H1 (cell line): ENCODE data around the gene ADAM22. TPM values are rescaled to one million over a fixed set of nuclear protein-coding genes. Genes with fewer than 3 reads are reported as not detected.

Source experiments
- CTCF ChIA-PET: fragments of 300-600 bp; sonication (Branson Sonifier 250); formaldehyde crosslinking; loops from one replicate; lab custom pipeline; 2021; ENCODE audit not compliant: partially characterized antibody; lab: Charles Lee
- POLR2A ChIA-PET: fragments of 300-600 bp; sonication (Branson Sonifier 250); formaldehyde crosslinking; loops from one replicate; lab custom pipeline; 2021; ENCODE audit warnings: inconsistent platforms; ENCODE audit not compliant: partially characterized antibody; lab: Charles Lee
- DNase-seq, 2 experiments: peaks; one replicate each; pipeline versions ENCODE4 v3.0.0 to v3.0.0-alpha.2; 2010 to 2022; ENCODE audit warnings: low spot score in 2 of 2, low read depth in 1 of 2, mixed read lengths in 1 of 2
- FAIRE-seq: peaks from 2 replicates; lab custom pipeline; 2011; peaks lifted over from hg19 to GRCh38; lab: Jason Lieb, UNC
- H2AFZ ChIP-seq: 2 replicates; pipeline ENCODE4 v1.8.1; 2012; ENCODE audit warnings: low read length, inconsistent platforms
- H2AK5ac ChIP-seq: 2 replicates; pipeline ENCODE4 v1.6.1; 2013; ENCODE audit warnings: low read depth, low read length
- H2BK120ac ChIP-seq: replicated peaks from 2 replicates; pipeline ENCODE3; 2013; ENCODE audit warnings: low read depth, low read length, inconsistent platforms
- H2BK12ac ChIP-seq: 2 replicates; pipeline ENCODE4 v1.6.1; 2013; ENCODE audit warnings: low read depth, low read length
- H2BK15ac ChIP-seq: 2 replicates; pipeline ENCODE4 v1.6.1; 2013; ENCODE audit warnings: low read length
- H2BK20ac ChIP-seq: 2 replicates; pipeline ENCODE4 v1.6.1; 2013; ENCODE audit warnings: low read length
- H2BK5ac ChIP-seq: 2 replicates; pipeline ENCODE4 v1.6.1; 2013; ENCODE audit warnings: low read depth, low read length
- H3K14ac ChIP-seq: 2 replicates; pipeline ENCODE4 v1.6.1; 2013; ENCODE audit warnings: inconsistent platforms; ENCODE audit not compliant: insufficient read length
- H3K18ac ChIP-seq: 2 replicates; pipeline ENCODE4 v1.6.1; 2013; ENCODE audit warnings: low read length; ENCODE audit errors: extremely low read depth
- H3K23ac ChIP-seq: 2 replicates; pipeline ENCODE4 v1.6.1; 2013; ENCODE audit warnings: inconsistent platforms; ENCODE audit not compliant: insufficient read length
- H3K23me2 ChIP-seq: 2 replicates; pipeline ENCODE4 v1.6.1; 2013; ENCODE audit warnings: low read depth, low read length
- H3K27ac ChIP-seq: 2 replicates; pipeline ENCODE4 v1.6.1; 2011; ENCODE audit warnings: low read depth, low read length, inconsistent platforms
- H3K27me3 ChIP-seq, 4 experiments: replicated peaks in 1 of 4; 1 replicate in 1 of 4; 2 replicates in 3 of 4; pipeline versions ENCODE4 v1.6.1 to v1.8.1; 2011 to 2013; ENCODE audit warnings: low read length in 3 of 4, mild to moderate bottlenecking in 3 of 4, inconsistent platforms in 2 of 4, mixed read lengths in 2 of 4, moderate library complexity in 1 of 4; ENCODE audit not compliant: control insufficient read depth in 3 of 4, insufficient read depth in 3 of 4; ENCODE audit errors: extremely low read depth in 1 of 4
- H3K36me3 ChIP-seq, 4 experiments: 2 replicates each; pipeline versions ENCODE4 v1.6.1 to v1.8.1; 2011 to 2013; ENCODE audit warnings: mild to moderate bottlenecking in 4 of 4, low read length in 3 of 4, moderate library complexity in 2 of 4, control low read depth in 1 of 4, inconsistent platforms in 1 of 4; ENCODE audit not compliant: insufficient read depth in 4 of 4, control insufficient read depth in 2 of 4
- H3K4ac ChIP-seq: replicated peaks from 2 replicates; pipeline ENCODE3; 2013; ENCODE audit warnings: low read length, low read depth, mixed read lengths, inconsistent platforms; ENCODE audit not compliant: insufficient read length
- H3K4me1 ChIP-seq, 4 experiments: replicated peaks in 1 of 4; 1 replicate in 1 of 4; 2 replicates in 3 of 4; pipeline versions ENCODE4 v1.6.1 to v1.8.1; 2011 to 2013; ENCODE audit warnings: low read length in 3 of 4, inconsistent platforms in 2 of 4, mixed read lengths in 1 of 4; ENCODE audit not compliant: insufficient read depth in 4 of 4, control insufficient read depth in 3 of 4
- H3K4me2 ChIP-seq, 2 experiments: 2 replicates each; pipeline versions ENCODE4 v1.6.1 to v1.8.1; 2011 to 2013; ENCODE audit warnings: low read depth in 2 of 2, low read length in 2 of 2, control low read depth in 1 of 2, inconsistent platforms in 1 of 2, mild to moderate bottlenecking in 1 of 2; ENCODE audit not compliant: insufficient read depth in 1 of 2
- H3K4me3 ChIP-seq, 4 experiments: fragments of 200-600, 300-600 bp in 1 of 4; sonication (generic), shearing (Covaris generic), sonication (Bioruptor Twin) in 1 of 4; 2 replicates each; pipeline versions ENCODE4 v1.5.1 to v1.8.1; 2011 to 2016; ENCODE audit warnings: low read length in 4 of 4, low read depth in 3 of 4, control low read depth in 2 of 4, inconsistent platforms in 2 of 4, mild to moderate bottlenecking in 2 of 4, mixed read lengths in 1 of 4, moderate library complexity in 1 of 4; ENCODE audit not compliant: insufficient read depth in 2 of 4; ENCODE audit errors: extremely low read depth in 1 of 4
- H3K56ac ChIP-seq: replicated peaks from 2 replicates; pipeline ENCODE3; 2013; ENCODE audit warnings: low read depth, mild to moderate bottlenecking, mixed read lengths, low read length, inconsistent platforms; ENCODE audit not compliant: insufficient read length
- H3K79me1 ChIP-seq: 2 replicates; pipeline ENCODE4 v1.6.1; 2013; ENCODE audit warnings: low read depth, low read length, control low read depth
- H3K79me2 ChIP-seq, 2 experiments: 2 replicates each; pipeline versions ENCODE4 v1.6.1 to v1.8.1; 2012 to 2013; ENCODE audit warnings: low read length in 2 of 2, mild to moderate bottlenecking in 2 of 2, inconsistent platforms in 1 of 2; ENCODE audit not compliant: insufficient read depth in 2 of 2, control insufficient read depth in 1 of 2
- H3K9ac ChIP-seq, 4 experiments: replicated peaks in 1 of 4; 1 replicate in 1 of 4; 2 replicates in 3 of 4; pipeline versions ENCODE4 v1.6.1 to v1.8.1; 2011 to 2013; ENCODE audit warnings: low read depth in 3 of 4, low read length in 3 of 4, control low read depth in 2 of 4, mild to moderate bottlenecking in 2 of 4, moderate library complexity in 2 of 4, inconsistent platforms in 1 of 4; ENCODE audit errors: extremely low read depth in 1 of 4
- H3K9me3 ChIP-seq, 2 experiments: 2 replicates each; pipeline versions ENCODE4 v1.6.1 to v1.8.1; 2012 to 2013; ENCODE audit warnings: mild to moderate bottlenecking in 2 of 2, moderate library complexity in 2 of 2, control low read depth in 1 of 2, inconsistent platforms in 1 of 2, low read depth in 1 of 2, low read length in 1 of 2, mixed read lengths in 1 of 2; ENCODE audit not compliant: insufficient read depth in 2 of 2
- H4K20me1 ChIP-seq, 2 experiments: replicated peaks in 1 of 2; 2 replicates each; pipeline versions ENCODE3 to v1.8.1; 2011 to 2013; ENCODE audit warnings: inconsistent platforms in 2 of 2, low read length in 2 of 2, mild to moderate bottlenecking in 1 of 2; ENCODE audit not compliant: insufficient read depth in 2 of 2, control insufficient read depth in 1 of 2
- H4K5ac ChIP-seq: 2 replicates; pipeline ENCODE4 v1.6.1; 2013; ENCODE audit warnings: low read length, low read depth, mixed read lengths, inconsistent platforms; ENCODE audit not compliant: insufficient read length
- H4K8ac ChIP-seq: 2 replicates; pipeline ENCODE4 v1.8.0; 2013; ENCODE audit warnings: mild to moderate bottlenecking, moderate library complexity, low read length, inconsistent platforms; ENCODE audit not compliant: insufficient read depth; ENCODE audit errors: extremely low read depth
- H4K91ac ChIP-seq: replicated peaks from 2 replicates; pipeline ENCODE3; 2013; ENCODE audit warnings: low read length, mixed read lengths, inconsistent platforms; ENCODE audit not compliant: insufficient read length
- ATF3 ChIP-seq: IDR thresholded peaks from 2 replicates; pipeline ENCODE4 v1.6.1; 2011; ENCODE audit warnings: low read depth, mild to moderate bottlenecking, low read length; ENCODE audit not compliant: insufficient read depth
- BRCA1 ChIP-seq: IDR thresholded peaks from 2 replicates; pipeline ENCODE4 v1.6.1; 2012; ENCODE audit warnings: low read depth, low read length, improper control_type of control experiment
- CEBPB ChIP-seq: IDR thresholded peaks from 2 replicates; pipeline ENCODE4 v1.6.1; 2012; ENCODE audit warnings: low read depth, low read length
- CREB1 ChIP-seq: IDR thresholded peaks from 2 replicates; pipeline ENCODE4 v1.6.1; 2012; ENCODE audit warnings: inconsistent platforms
- EGR1 ChIP-seq: IDR thresholded peaks from 2 replicates; pipeline ENCODE4 v1.6.1; 2011; ENCODE audit warnings: low read depth, low read length, borderline replicate concordance
- GABPA ChIP-seq: IDR thresholded peaks from 2 replicates; pipeline ENCODE4 v1.6.1; 2011; ENCODE audit warnings: mild to moderate bottlenecking, low read length, moderate library complexity, borderline replicate concordance; ENCODE audit not compliant: insufficient read depth
- JUND ChIP-seq: IDR thresholded peaks from 2 replicates; pipeline ENCODE4 v1.6.1; 2011; ENCODE audit warnings: mild to moderate bottlenecking, improper control_type of control experiment, low read length
- KDM1A ChIP-seq: fragments of 200-600, 300-600 bp; sonication (generic); IDR thresholded peaks from 2 replicates; pipeline ENCODE4 v1.7.1; 2016; ENCODE audit warnings: mild to moderate bottlenecking, low read length, borderline replicate concordance
- MAX ChIP-seq: IDR thresholded peaks from 2 replicates; pipeline ENCODE4 v1.6.1; 2012; ENCODE audit warnings: inconsistent platforms
- POLR2A ChIP-seq, 2 experiments: IDR thresholded peaks; 1 replicate in 1 of 2; 2 replicates in 1 of 2; pipeline ENCODE4 v1.6.1; 2011; ENCODE audit warnings: low read depth in 2 of 2, low read length in 2 of 2, mild to moderate bottlenecking in 2 of 2; ENCODE audit errors: control extremely low read depth in 1 of 2
- RBBP5 ChIP-seq: IDR thresholded peaks from 2 replicates; pipeline ENCODE4 v1.7.1; 2012; ENCODE audit warnings: low read depth, mild to moderate bottlenecking, inconsistent platforms, low read length, moderate library complexity, borderline replicate concordance
- TBP ChIP-seq: IDR thresholded peaks from 2 replicates; pipeline ENCODE4 v1.6.1; 2011; ENCODE audit warnings: low read depth, low read length, improper control_type of control experiment
- TCF12 ChIP-seq: IDR thresholded peaks from 2 replicates; pipeline ENCODE4 v1.6.1; 2011; ENCODE audit warnings: low read depth, mild to moderate bottlenecking, low read length
- USF2 ChIP-seq: IDR thresholded peaks from 2 replicates; pipeline ENCODE4 v1.6.1; 2011; ENCODE audit warnings: low read length, improper control_type of control experiment
- WGBS, 2 experiments: shearing (Covaris generic) in 1 of 2; methylation state at CpG; one replicate each; pipeline versions ENCODE4 v1.1.6 to v1.1.7; 2013 to 2015; ENCODE audit warnings: low lambda C conversion rate in 2 of 2, mixed read lengths in 2 of 2, inconsistent platforms in 1 of 2, low coverage in 1 of 2, missing lambda C conversion rate in 1 of 2; ENCODE audit not compliant: insufficient replicate concordance in 2 of 2, insufficient coverage in 1 of 2, insufficient read length in 1 of 2; ENCODE audit errors: extremely low coverage in 1 of 2, missing lambda C conversion rate in 1 of 2; 5-methylcytosine and 5-hydroxymethylcytosine counted together
- polyA plus RNA-seq, 7 experiments: library from polyadenylated mRNA; depleted of rRNA in 3 of 7; stranded (reverse) in 5 of 7; unstranded in 2 of 7; fragments of >200 nt in 5 of 7; fragments of 200-250 nt in 2 of 7; gene quantifications; 1 replicate in 5 of 7; 2 replicates in 1 of 7; 4 replicates in 1 of 7; pipeline versions ENCODE4 v1.2.1 to v1.2.3, GENCODE V29; 2011 to 2013; ENCODE audit warnings: missing spikeins in 2 of 7, mixed read lengths in 2 of 7
- total RNA-seq: library from RNA; stranded (reverse); fragmentation: NEBNext Ultra II Directional; extraction: Animal tissue kit (Norgen Biotek cat#: 25700); gene quantifications from 2 replicates; pipeline ENCODE4 v1.2.1, GENCODE V29; 2021

ADAM22 gene
- total and polyA plus RNA-seq, 2 of the 8 experiments (the other 6 are each of a cell fraction or from before 2014, with no cell fraction given) = 4.6 to 21.4 TPM

- Histone ChIP-seq H3K27ac (no peak overlapping the region), H2BK12ac (no peak overlapping the region), H4K20me1 (no peaks in the 10 kb centered on the region), H3K4me3 (no peak overlapping the region), H3K14ac (no peak overlapping the region), H3K79me2 (no peaks in the 10 kb centered on the region), H3K56ac (no peak overlapping the region), H4K5ac (no peak overlapping the region), H3K4ac (no peak overlapping the region), H2BK15ac (no peak overlapping the region), H4K8ac (no peak overlapping the region), H2BK20ac (no peak overlapping the region), H3K79me1 (no peaks in the 10 kb centered on the region; the same call in 1 of the 2 replicates), H4K91ac (no peak overlapping the region), H2BK5ac (no peak overlapping the region), H3K9ac (no peak overlapping the region), H3K23me2 (no peaks in the 10 kb centered on the region), H3K9me3 (no peaks in the 10 kb centered on the region), H2AFZ (no peak overlapping the region), H3K36me3 (no peaks in the 10 kb centered on the region), H3K4me1 (no peaks in the 10 kb centered on the region), H2AK5ac (no peak overlapping the region), H3K23ac (no peak overlapping the region), H3K27me3 (no peaks in the 10 kb centered on the region), H3K18ac (no peak overlapping the region), H2BK120ac (no peak overlapping the region), H3K4me2 (no peak overlapping the region)
- FAIRE-seq = no peak
- no peak for DNase-seq
- 96% methylated on average over 1 of the region's 1 CpG; no CpG with 5 or more reads in 1 of the 2 experiments for WGBS, 2 experiments
- POLR2A ChIA-PET = no interaction called here
- CTCF ChIA-PET = no interaction called here
- TF ChIP-seq ATF3 = no peak
- TF ChIP-seq EGR1 = no peak
- no peak for TF ChIP-seq GABPA
- TF ChIP-seq RBBP5 = no peak
- TF ChIP-seq CREB1 = no peak
- no peak for TF ChIP-seq CEBPB
- TF ChIP-seq TCF12 = no peak
- no peak for TF ChIP-seq JUND
- no peak for TF ChIP-seq KDM1A
- no peak for TF ChIP-seq MAX
- no peak for TF ChIP-seq BRCA1
- no peak for TF ChIP-seq POLR2A (IDR thresholded peaks at IDR 0.05; ENCODE audit: control extremely low read depth in 1 of 2, low read depth in 2 of 2, low read length in 2 of 2)
- no peak for TF ChIP-seq TBP
- TF ChIP-seq USF2 = no peak
These were observed 34.0 kb downstream of the ADAM22 start for GRCh38 chr7:87968021-87968420.
